ENCODE measurements around the gene BAZ2B.
A peak's percentile ranks its signal among the peaks of the same experiment; 100 is the strongest.

Gene BAZ2B

DNA sequence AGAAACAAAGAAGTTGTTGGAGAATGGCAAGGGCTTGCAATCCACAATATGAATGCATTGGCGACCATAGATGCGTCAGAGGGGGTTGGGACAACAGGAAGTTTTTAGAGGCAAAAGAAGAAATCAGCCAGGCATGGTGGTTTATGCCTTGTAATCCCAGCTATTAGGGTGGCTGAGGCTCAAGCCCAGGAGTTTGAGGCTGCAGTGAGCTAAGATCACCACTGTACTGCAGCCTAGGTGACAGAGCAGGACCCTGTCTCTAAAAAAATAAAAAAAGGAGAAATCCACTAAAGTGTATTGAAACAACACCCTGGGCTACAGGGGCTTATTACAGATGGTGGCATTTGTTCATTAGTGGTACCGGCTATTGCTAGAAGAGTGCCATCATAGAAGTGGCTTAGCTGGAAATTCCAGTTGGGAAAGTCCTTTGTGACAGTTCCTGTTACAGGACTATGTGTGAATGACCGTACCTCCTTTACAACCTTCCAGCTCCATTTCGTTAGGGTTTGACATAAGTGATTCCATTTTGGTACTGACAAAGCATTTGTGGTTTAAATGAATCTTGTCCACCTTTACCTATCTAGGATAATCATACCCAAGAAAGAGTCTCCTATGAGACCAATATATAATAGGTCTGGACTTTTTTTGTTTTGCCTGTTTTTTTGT, 319.2 kb downstream of the BAZ2B start:
- no peak overlapping the region for H3K4me2 ChIP-seq (ENCODE audit: low read length)
- no peaks in the 10 kb centered on the region for H3K27me3 ChIP-seq (ENCODE audit: insufficient read depth, low read length)
- no peaks in the 10 kb centered on the region for H3K9me2 ChIP-seq (ENCODE audit: low read depth, low read length)
- no peaks in the 10 kb centered on the region for H4K20me1 ChIP-seq (ENCODE audit: insufficient read depth, low read length)
- H3K9ac ChIP-seq (ENCODE audit: low read length): no peak overlapping the region
- no peaks in the 10 kb centered on the region for H3K9me3 ChIP-seq (ENCODE audit: low read length)
- 0 out of 2 replicates have a peak, but pooled peaks cover 3% of the 10 kb centered on the region for H3F3A ChIP-seq (ENCODE audit: insufficient read depth, low read length)
- H3K36me3 ChIP-seq (ENCODE audit: insufficient read depth, low read length): no peaks in the 10 kb centered on the region
- H3K4me3 ChIP-seq (ENCODE audit: low read depth, low read length, poor library complexity, severe bottlenecking): no peak overlapping the region
- H3K4me1 ChIP-seq (ENCODE audit: insufficient read depth, low read length, severe bottlenecking): peaks cover 7% of the 10 kb centered on the region
- no peak overlapping the region for H3K27ac ChIP-seq (ENCODE audit: low read depth, low read length, poor library complexity, severe bottlenecking)
- H3K79me2 ChIP-seq (ENCODE audit: insufficient read depth, low read length): no peaks in the 10 kb centered on the region
- no peak overlapping the region for H2AFZ ChIP-seq (ENCODE audit: low read length)
- TF ChIP-seq, protein P1, sequence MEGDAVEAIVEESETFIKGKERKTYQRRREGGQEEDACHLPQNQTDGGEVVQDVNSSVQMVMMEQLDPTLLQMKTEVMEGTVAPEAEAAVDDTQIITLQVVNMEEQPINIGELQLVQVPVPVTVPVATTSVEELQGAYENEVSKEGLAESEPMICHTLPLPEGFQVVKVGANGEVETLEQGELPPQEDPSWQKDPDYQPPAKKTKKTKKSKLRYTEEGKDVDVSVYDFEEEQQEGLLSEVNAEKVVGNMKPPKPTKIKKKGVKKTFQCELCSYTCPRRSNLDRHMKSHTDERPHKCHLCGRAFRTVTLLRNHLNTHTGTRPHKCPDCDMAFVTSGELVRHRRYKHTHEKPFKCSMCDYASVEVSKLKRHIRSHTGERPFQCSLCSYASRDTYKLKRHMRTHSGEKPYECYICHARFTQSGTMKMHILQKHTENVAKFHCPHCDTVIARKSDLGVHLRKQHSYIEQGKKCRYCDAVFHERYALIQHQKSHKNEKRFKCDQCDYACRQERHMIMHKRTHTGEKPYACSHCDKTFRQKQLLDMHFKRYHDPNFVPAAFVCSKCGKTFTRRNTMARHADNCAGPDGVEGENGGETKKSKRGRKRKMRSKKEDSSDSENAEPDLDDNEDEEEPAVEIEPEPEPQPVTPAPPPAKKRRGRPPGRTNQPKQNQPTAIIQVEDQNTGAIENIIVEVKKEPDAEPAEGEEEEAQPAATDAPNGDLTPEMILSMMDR (IDR thresholded peaks at IDR 0.05; ENCODE audit: low read length): no peak

- no peaks in the 10 kb centered on the region for H3F3A ChIP-seq (ENCODE audit: insufficient read depth, low read length)
- H3K9me2 ChIP-seq (ENCODE audit: low read depth, low read length): no peaks in the 10 kb centered on the region
- no peak overlapping the region for H3K9ac ChIP-seq (ENCODE audit: low read length)
- H3K4me1 ChIP-seq (ENCODE audit: insufficient read depth, low read length, severe bottlenecking): peaks cover 36% of the 10 kb centered on the region
- peak overlapping the region; percentile 50 for H2AFZ ChIP-seq (ENCODE audit: low read length)
- no peaks in the 10 kb centered on the region for H3K9me3 ChIP-seq (ENCODE audit: low read length)
- no peak overlapping the region for H3K4me2 ChIP-seq (ENCODE audit: low read length)
- H3K27me3 ChIP-seq (ENCODE audit: insufficient read depth, low read length): no peaks in the 10 kb centered on the region
- no peak overlapping the region for H3K27ac ChIP-seq (ENCODE audit: low read depth, low read length, poor library complexity, severe bottlenecking)
- no peak overlapping the region for H3K4me3 ChIP-seq (ENCODE audit: low read depth, low read length, poor library complexity, severe bottlenecking)
- H3K36me3 ChIP-seq (ENCODE audit: insufficient read depth, low read length): no peaks in the 10 kb centered on the region
- no peaks in the 10 kb centered on the region for H4K20me1 ChIP-seq (ENCODE audit: insufficient read depth, low read length)
- TF ChIP-seq, protein P1 (IDR thresholded peaks at IDR 0.05; ENCODE audit: low read length): no peak
- no peak for TF ChIP-seq EZH2 (IDR thresholded peaks at IDR 0.05; ENCODE audit: borderline replicate concordance, low read length)
- H3K79me2 ChIP-seq (ENCODE audit: insufficient read depth, low read length): no peaks in the 10 kb centered on the region
Measured at GRCh38 chr2:159292157-159292556, 324.2 kb downstream of the BAZ2B start.

- peak overlapping the region; percentile 15; the same call in 1 of the 2 replicates for H2AFZ ChIP-seq (ENCODE audit: low read length)
- TF ChIP-seq, protein P1 (IDR thresholded peaks at IDR 0.05; ENCODE audit: low read length): peak; percentile 8; the same call in 1 of the 2 replicates
- no peak for TF ChIP-seq EZH2 (IDR thresholded peaks at IDR 0.05; ENCODE audit: borderline replicate concordance, low read length)
- H3K79me2 ChIP-seq (ENCODE audit: insufficient read depth, low read length): peaks cover 7% of the 10 kb centered on the region; the same call in 1 of the 2 replicates
- no peak overlapping the region for H3K4me3 ChIP-seq (ENCODE audit: low read depth, low read length, poor library complexity, severe bottlenecking)
- peak overlapping the region; percentile 27; the same call in 1 of the 2 replicates for H3K9ac ChIP-seq (ENCODE audit: low read length)
- H3K27me3 ChIP-seq (ENCODE audit: insufficient read depth, low read length): no peaks in the 10 kb centered on the region
- H3K36me3 ChIP-seq (ENCODE audit: insufficient read depth, low read length): no peaks in the 10 kb centered on the region
- H3F3A ChIP-seq (ENCODE audit: insufficient read depth, low read length): no peaks in the 10 kb centered on the region
- H3K4me1 ChIP-seq (ENCODE audit: insufficient read depth, low read length, severe bottlenecking): peaks cover 42% of the 10 kb centered on the region
- H3K27ac ChIP-seq (ENCODE audit: low read depth, low read length, poor library complexity, severe bottlenecking): peak overlapping the region; percentile 84
- H3K4me2 ChIP-seq (ENCODE audit: low read length): peak overlapping the region; percentile 54
- H3K9me2 ChIP-seq (ENCODE audit: low read depth, low read length): no peaks in the 10 kb centered on the region
- H4K20me1 ChIP-seq (ENCODE audit: insufficient read depth, low read length): no peaks in the 10 kb centered on the region
- H3K9me3 ChIP-seq (ENCODE audit: low read length): no peaks in the 10 kb centered on the region
Measured at GRCh38 chr2:159290289-159290907, 325.9 kb downstream of the BAZ2B start.
